ENCODE data around the gene ARHGAP1.

ARHGAP1 gene

GRCh38 chr11:46635557-46636139 is 64.8 kb downstream of the ARHGAP1 start:
- no peak for DNase-seq

GRCh38 chr11:46633291-46634217 is 66.9 kb downstream of the ARHGAP1 start:
- DNase-seq = no peak

- no peak for DNase-seq
These were observed 67.9 kb downstream of the ARHGAP1 start for GRCh38 chr11:46632502-46632901.

- DNase-seq = no peak
These were observed 68.7 kb downstream of the ARHGAP1 start for GRCh38 chr11:46631676-46632075.

- no peak for DNase-seq
These were observed 70.2 kb downstream of the ARHGAP1 start for GRCh38 chr11:46630237-46630636.

GRCh38 chr11:46628961-46629360 is 71.5 kb downstream of the ARHGAP1 start:
- DNase-seq = no peak

Measured in NCI-H2107 (cell line).